HG03064 (cell line): ENCODE results near the gene TMEM98.
"Not testable (repeated sequence)": the region's sequence is repeated elsewhere in the genome, so short reads cannot be mapped to it uniquely, and the experiment has no call there.

Experiments used
- ATAC-seq: cut with Tn5 transposase; IDR thresholded peaks from one replicate; pipeline ENCODE4 v1.9.1; 2021; ENCODE audit warnings: low read depth; ENCODE audit not compliant: unreplicated experiment

TMEM98 gene

GRCh38 chr17:32940706-32941390 is 12.9 kb downstream of the TMEM98 start:
- no peak for ATAC-seq

GRCh38 chr17:32941419-32942032 is 13.6 kb downstream of the TMEM98 start:
- no peak for ATAC-seq

GRCh38 chr17:32943206-32943605 is 15.3 kb downstream of the TMEM98 start:
- ATAC-seq: no peak

GRCh38 chr17:32943647-32944191 is 15.8 kb downstream of the TMEM98 start:
- no peak for ATAC-seq

- no peak for ATAC-seq
Measured at GRCh38 chr17:32944248-32945020, 16.5 kb downstream of the TMEM98 start.

GRCh38 chr17:32946375-32947135 is 18.6 kb downstream of the TMEM98 start:
- no peak for ATAC-seq

- ATAC-seq: no peak
Measured at GRCh38 chr17:32947736-32948135, 19.8 kb downstream of the TMEM98 start.

- no peak for ATAC-seq
Measured at GRCh38 chr17:32949181-32949580, 21.2 kb downstream of the TMEM98 start.

GRCh38 chr17:32952491-32952890 is 24.5 kb downstream of the TMEM98 start:
- ATAC-seq: not testable (repeated sequence)

- ATAC-seq: no peak
Measured at GRCh38 chr17:32953045-32953444, 25.1 kb downstream of the TMEM98 start.

- no peak for ATAC-seq
Measured at GRCh38 chr17:32953857-32954256, 25.9 kb downstream of the TMEM98 start.

GRCh38 chr17:32954477-32954876 is 26.5 kb downstream of the TMEM98 start:
- ATAC-seq: no peak

- no peak for ATAC-seq
Measured at GRCh38 chr17:32955155-32955554, 27.2 kb downstream of the TMEM98 start.

GRCh38 chr17:32956240-32956970 is 28.5 kb downstream of the TMEM98 start:
- ATAC-seq: no peak

GRCh38 chr17:32958418-32958817 is 30.5 kb downstream of the TMEM98 start:
- no peak for ATAC-seq

- no peak for ATAC-seq
Measured at GRCh38 chr17:32960815-32961214, 32.9 kb downstream of the TMEM98 start.

- ATAC-seq: no peak
Measured at GRCh38 chr17:32962320-32962711, 34.4 kb downstream of the TMEM98 start.

- ATAC-seq: no peak
Measured at GRCh38 chr17:32964541-32964940, 36.6 kb downstream of the TMEM98 start.

- ATAC-seq: not testable (repeated sequence)
Measured at GRCh38 chr17:32969231-32969630, 41.3 kb downstream of the TMEM98 start.

GRCh38 chr17:32970281-32970680 is 42.3 kb downstream of the TMEM98 start:
- no peak for ATAC-seq
